Transverse colon (tissue), 4 donors: Measurements from ENCODE around the gene APOO.

Experiments
- CTCF ChIP-seq, 5 experiments: fragments of 200-600 bp in 3 of 5; fragments of 450-650 bp in 2 of 5; sonication (generic) in 3 of 5; IDR thresholded peaks; 1 replicate in 2 of 5; 2 replicates in 3 of 5; pipeline ENCODE4 v1.5.1; 2016 to 2017; ENCODE audit warnings: antibody characterized with exemption in 5 of 5, inconsistent platforms in 3 of 5, mild to moderate bottlenecking in 2 of 5, moderate library complexity in 1 of 5
- EP300 ChIP-seq: sonication (generic); formaldehyde crosslinking; IDR thresholded peaks from one replicate; pipeline ENCODE4 v1.6.1; 2017; ENCODE audit warnings: antibody characterized with exemption, low read depth
- POLR2A ChIP-seq: fragments of 450-650 bp; IDR thresholded peaks from one replicate; pipeline ENCODE4 v1.6.1; 2016; ENCODE audit warnings: antibody characterized with exemption, mild to moderate bottlenecking, moderate library complexity
- POLR2AphosphoS5 ChIP-seq, 3 donors: sonication (generic); formaldehyde crosslinking; IDR thresholded peaks; one replicate each; pipeline ENCODE4 v1.6.1; 2016; ENCODE audit warnings: antibody characterized with exemption in 3 of 3

GRCh38 chrX:23788946-23789345 is 118.8 kb downstream of the APOO start:
- no peak for TF ChIP-seq CTCF (IDR thresholded peaks at IDR 0.05)
- no peak for TF ChIP-seq POLR2A
- no peak for TF ChIP-seq POLR2AphosphoS5 (IDR thresholded peaks at IDR 0.05)
- no peak for TF ChIP-seq EP300
